ENCODE measurements around the gene APOL1. TPM values are rescaled to one million over a fixed set of nuclear protein-coding genes. Genes with fewer than 3 reads are reported as not detected.

The APOL1 gene
- total RNA-seq, 4 donors from 2014 or later = 6.7 to 16.8 (median 11.0) TPM

- Histone ChIP-seq H3K4me1 (no peaks in the 10 kb centered on the region), H3K27me3 (no peaks in the 10 kb centered on the region), H3K4me3 (replicated peaks in 1 of 3) (no peak overlapping the region), H3K36me3 (no peaks in the 10 kb centered on the region), H3K27ac (peak overlapping the region in 1 of 3 donors; percentile 12), H3K9me3 (no peaks in the 10 kb centered on the region)
- DNase-seq = no peak
- intact Hi-C loops (cut with DNase I) = no loop called here
- TF ChIP-seq, protein P1, sequence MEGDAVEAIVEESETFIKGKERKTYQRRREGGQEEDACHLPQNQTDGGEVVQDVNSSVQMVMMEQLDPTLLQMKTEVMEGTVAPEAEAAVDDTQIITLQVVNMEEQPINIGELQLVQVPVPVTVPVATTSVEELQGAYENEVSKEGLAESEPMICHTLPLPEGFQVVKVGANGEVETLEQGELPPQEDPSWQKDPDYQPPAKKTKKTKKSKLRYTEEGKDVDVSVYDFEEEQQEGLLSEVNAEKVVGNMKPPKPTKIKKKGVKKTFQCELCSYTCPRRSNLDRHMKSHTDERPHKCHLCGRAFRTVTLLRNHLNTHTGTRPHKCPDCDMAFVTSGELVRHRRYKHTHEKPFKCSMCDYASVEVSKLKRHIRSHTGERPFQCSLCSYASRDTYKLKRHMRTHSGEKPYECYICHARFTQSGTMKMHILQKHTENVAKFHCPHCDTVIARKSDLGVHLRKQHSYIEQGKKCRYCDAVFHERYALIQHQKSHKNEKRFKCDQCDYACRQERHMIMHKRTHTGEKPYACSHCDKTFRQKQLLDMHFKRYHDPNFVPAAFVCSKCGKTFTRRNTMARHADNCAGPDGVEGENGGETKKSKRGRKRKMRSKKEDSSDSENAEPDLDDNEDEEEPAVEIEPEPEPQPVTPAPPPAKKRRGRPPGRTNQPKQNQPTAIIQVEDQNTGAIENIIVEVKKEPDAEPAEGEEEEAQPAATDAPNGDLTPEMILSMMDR (IDR thresholded peaks at IDR 0.05) = no peak
- TF ChIP-seq POLR2A (IDR thresholded peaks at IDR 0.05) = no peak
- WGBS, 2 donors = 67 to 70% methylated on average over 9 of the region's 9 CpGs
These were observed 32.4 kb upstream of the APOL1 start for GRCh38 chr22:36220451-36220921.

DNA sequence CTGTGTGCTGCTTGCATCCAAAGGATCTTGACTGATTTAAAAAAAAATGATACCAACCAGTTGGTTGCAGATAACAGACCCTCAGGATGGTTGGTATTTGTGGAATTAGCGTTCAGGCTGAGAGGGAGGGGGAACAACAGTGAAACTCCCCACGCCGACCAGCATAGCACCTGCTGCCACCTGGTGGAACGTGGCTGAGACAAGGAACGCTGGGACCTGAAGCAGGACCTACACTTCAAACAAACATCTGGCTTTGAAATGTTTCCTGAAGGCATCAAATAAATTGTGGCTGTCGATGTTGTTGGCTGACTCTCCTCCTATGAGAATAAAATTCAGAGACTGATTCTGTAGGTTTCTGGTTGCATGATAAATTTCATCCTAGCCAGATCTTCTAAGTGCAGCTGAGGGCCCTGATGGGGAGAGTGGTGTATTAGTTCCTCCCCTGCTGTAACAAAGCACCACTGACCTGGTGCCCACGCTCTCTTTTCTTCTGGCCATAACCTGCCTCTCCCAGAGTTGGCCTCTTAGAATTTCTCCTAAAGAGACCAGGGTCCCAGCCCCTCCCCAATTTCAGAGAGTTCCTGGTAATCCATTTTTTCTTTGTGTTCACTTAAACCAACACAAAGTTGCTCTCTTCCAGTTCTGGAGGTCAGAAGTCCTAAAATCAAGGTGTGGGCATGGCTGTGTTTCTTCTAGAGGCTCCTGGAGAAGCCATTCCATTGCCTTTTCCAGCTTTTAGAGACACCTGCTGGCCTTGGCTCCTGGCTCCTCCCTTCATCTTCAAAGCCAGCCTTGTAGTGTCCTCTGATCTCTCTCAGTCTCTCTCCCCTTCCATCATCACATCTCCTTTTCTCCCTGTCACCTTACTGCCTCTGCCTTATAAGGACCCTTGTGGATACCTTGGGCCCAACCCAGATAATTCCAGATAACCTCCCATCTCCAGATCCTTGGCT, 30.9 kb upstream of the APOL1 start:
- Histone ChIP-seq H3K27me3 (no peaks in the 10 kb centered on the region), H3K9me3 (no peaks in the 10 kb centered on the region), H3K36me3 (no peaks in the 10 kb centered on the region), H3K4me1 (no peaks in the 10 kb centered on the region), H3K27ac (no peak overlapping the region), H3K4me3 (replicated peaks in 1 of 3) (no peak overlapping the region)
- WGBS, 2 donors = 13 to 18% methylated on average over 7 of the region's 7 CpGs
- TF ChIP-seq POLR2A (IDR thresholded peaks at IDR 0.05) = no peak
- TF ChIP-seq, protein P1 (IDR thresholded peaks at IDR 0.05) = peak; percentile 28 to 71 (median 55)
- intact Hi-C loops (cut with DNase I) = no loop called here
- DNase-seq = peak; percentile 50 to 67

GRCh38 chr22:36222887-36223450, 30.0 kb upstream of the APOL1 start:
- Histone ChIP-seq H3K36me3 (peaks cover 6 to 7% of the 10 kb centered on the region in 2 donors), H3K4me1 (no peaks in the 10 kb centered on the region), H3K27me3 (no peaks in the 10 kb centered on the region), H3K9me3 (no peaks in the 10 kb centered on the region), H3K4me3 (replicated peaks in 1 of 3) (no peak overlapping the region), H3K27ac (no peak overlapping the region)
- no peak for TF ChIP-seq POLR2A (IDR thresholded peaks at IDR 0.05)
- TF ChIP-seq, protein P1 (IDR thresholded peaks at IDR 0.05) = no peak
- no peak for DNase-seq
- 83 to 90% methylated on average over 9 of the region's 9 CpGs for WGBS, 2 donors
- intact Hi-C loops (cut with DNase I) = no loop called here

GRCh38 chr22:36223504-36223903, 29.4 kb upstream of the APOL1 start:
- peaks cover 6 to 8% of the 10 kb centered on the region in 2 donors for H3K36me3 ChIP-seq
- H3K27ac ChIP-seq = no peak overlapping the region
- TF ChIP-seq, protein P1 (IDR thresholded peaks at IDR 0.05) = no peak
- TF ChIP-seq POLR2A (IDR thresholded peaks at IDR 0.05) = no peak
- H3K4me1 ChIP-seq = no peaks in the 10 kb centered on the region
- no peaks in the 10 kb centered on the region for H3K27me3 ChIP-seq
- no peak overlapping the region for H3K4me3 ChIP-seq (replicated peaks in 1 of 3)
- H3K9me3 ChIP-seq = no peaks in the 10 kb centered on the region
- DNase-seq = no peak
- 89 to 91% methylated on average over 8 of the region's 8 CpGs for WGBS, 2 donors
- intact Hi-C loops (cut with DNase I) = no loop called here

DNA sequence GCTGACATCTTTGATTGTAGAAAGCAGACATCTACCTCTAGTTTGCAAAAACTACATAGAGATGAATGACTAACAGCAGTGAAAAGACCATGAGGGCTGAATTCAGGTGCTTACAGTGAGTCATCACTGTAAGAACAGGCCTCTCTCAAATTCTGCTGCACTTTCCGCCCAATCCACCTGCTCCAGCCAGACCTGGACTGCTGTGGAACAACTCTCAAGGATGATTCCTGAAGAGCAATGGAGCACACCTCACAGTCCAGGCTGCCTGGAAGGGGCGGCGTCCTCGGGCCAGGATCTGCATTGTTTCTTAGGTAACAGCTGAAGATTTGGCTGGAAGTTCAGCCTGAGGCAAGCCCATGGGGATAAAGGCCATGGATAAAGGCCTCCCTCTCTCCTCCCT, 28.7 kb upstream of the APOL1 start:
- 80 to 96% methylated on average over 4 of the region's 4 CpGs for WGBS, 2 donors
- H3K27ac ChIP-seq = no peak overlapping the region
- no peaks in the 10 kb centered on the region for H3K4me1 ChIP-seq
- intact Hi-C loops (cut with DNase I) = no loop called here
- peaks cover 6 to 8% of the 10 kb centered on the region in 2 donors for H3K36me3 ChIP-seq
- DNase-seq = no peak
- no peak for TF ChIP-seq POLR2A (IDR thresholded peaks at IDR 0.05)
- TF ChIP-seq, protein P1 (IDR thresholded peaks at IDR 0.05) = no peak
- no peaks in the 10 kb centered on the region for H3K27me3 ChIP-seq
- no peak overlapping the region for H3K4me3 ChIP-seq (replicated peaks in 1 of 3)
- H3K9me3 ChIP-seq = no peaks in the 10 kb centered on the region
